ENCODE measurements around the gene ELK3. TPM values are rescaled to one million over a fixed set of nuclear protein-coding genes. Genes with fewer than 3 reads are reported as not detected.

The ELK3 gene
- total RNA-seq, 1 experiment from 2014 or later = 9.4 TPM

DNA sequence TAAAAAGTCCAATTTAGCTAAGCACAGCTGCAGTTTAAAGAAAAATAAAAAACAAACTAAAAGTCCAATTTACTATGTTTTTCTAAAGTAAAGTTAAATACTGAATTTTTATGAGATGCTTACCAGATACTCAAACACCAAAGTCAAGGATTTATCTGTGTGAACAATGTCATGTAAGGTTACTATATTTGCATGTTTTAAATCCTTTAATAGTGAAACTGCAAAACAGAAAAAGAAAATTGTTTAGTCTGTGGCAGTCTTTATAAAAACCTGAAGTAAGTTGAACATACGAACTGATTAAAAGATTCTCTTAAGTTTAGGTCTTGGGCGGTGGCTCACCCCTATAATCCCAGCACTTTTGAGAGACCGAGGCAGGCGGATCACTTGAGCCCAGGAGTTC is 103.3 kb downstream of the ELK3 start:
- TF ChIP-seq, protein P1, sequence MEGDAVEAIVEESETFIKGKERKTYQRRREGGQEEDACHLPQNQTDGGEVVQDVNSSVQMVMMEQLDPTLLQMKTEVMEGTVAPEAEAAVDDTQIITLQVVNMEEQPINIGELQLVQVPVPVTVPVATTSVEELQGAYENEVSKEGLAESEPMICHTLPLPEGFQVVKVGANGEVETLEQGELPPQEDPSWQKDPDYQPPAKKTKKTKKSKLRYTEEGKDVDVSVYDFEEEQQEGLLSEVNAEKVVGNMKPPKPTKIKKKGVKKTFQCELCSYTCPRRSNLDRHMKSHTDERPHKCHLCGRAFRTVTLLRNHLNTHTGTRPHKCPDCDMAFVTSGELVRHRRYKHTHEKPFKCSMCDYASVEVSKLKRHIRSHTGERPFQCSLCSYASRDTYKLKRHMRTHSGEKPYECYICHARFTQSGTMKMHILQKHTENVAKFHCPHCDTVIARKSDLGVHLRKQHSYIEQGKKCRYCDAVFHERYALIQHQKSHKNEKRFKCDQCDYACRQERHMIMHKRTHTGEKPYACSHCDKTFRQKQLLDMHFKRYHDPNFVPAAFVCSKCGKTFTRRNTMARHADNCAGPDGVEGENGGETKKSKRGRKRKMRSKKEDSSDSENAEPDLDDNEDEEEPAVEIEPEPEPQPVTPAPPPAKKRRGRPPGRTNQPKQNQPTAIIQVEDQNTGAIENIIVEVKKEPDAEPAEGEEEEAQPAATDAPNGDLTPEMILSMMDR (conservative IDR thresholded peaks at IDR 0.05) = no peak
- Histone ChIP-seq H2AFZ (ENCODE audit: low read length) (no peak overlapping the region), H3K18ac (ENCODE audit: insufficient read length, low read depth, low read length) (no peak overlapping the region), H2BK15ac (ENCODE audit: low read depth, low read length) (no peak overlapping the region), H3K79me1 (ENCODE audit: insufficient read depth, low read depth, low read length, poor library complexity, severe bottlenecking) (no peaks in the 10 kb centered on the region), H3K9me3 (ENCODE audit: control insufficient read depth, low read depth, low read length) (no peaks in the 10 kb centered on the region), H3K56ac (ENCODE audit: insufficient read length, low read depth, low read length) (no peak overlapping the region), H4K8ac (replicated peaks; ENCODE audit: insufficient read length, low read depth, low read length) (no peak overlapping the region), H2BK20ac (ENCODE audit: low read depth, low read length, poor library complexity, severe bottlenecking) (no peak overlapping the region), H4K5ac (ENCODE audit: insufficient read length, low read depth, low read length) (no peak overlapping the region), H3K79me2 (ENCODE audit: insufficient read depth, low read length) (no peaks in the 10 kb centered on the region), H3K27me3 (ENCODE audit: insufficient read depth, low read length) (no peaks in the 10 kb centered on the region), H3K4me1 (ENCODE audit: insufficient read depth, low read length) (no peaks in the 10 kb centered on the region), H3K23ac (ENCODE audit: insufficient read length, low read depth, low read length) (no peak overlapping the region), H3K14ac (ENCODE audit: insufficient read depth, low read length) (no peak overlapping the region), H2BK12ac (ENCODE audit: insufficient read length, low read depth, low read length) (no peak overlapping the region), H2AK5ac (ENCODE audit: insufficient read length, low read length) (no peak overlapping the region), H3K4me2 (ENCODE audit: insufficient read depth, insufficient read length, low read length) (no peak overlapping the region), H2BK120ac (ENCODE audit: low read depth, low read length, poor library complexity, severe bottlenecking) (no peak overlapping the region), H3T11ph (ENCODE audit: low read length) (no peak overlapping the region), H3K23me2 (ENCODE audit: insufficient read length, low read depth, low read length, poor library complexity, severe bottlenecking) (no peaks in the 10 kb centered on the region), H3K4ac (ENCODE audit: low read depth, low read length) (no peak overlapping the region), H2BK5ac (ENCODE audit: insufficient read length, low read length) (no peak overlapping the region), H4K20me1 (ENCODE audit: control insufficient read depth, insufficient read depth, insufficient read length) (no peaks in the 10 kb centered on the region), H3K9ac (ENCODE audit: extremely low read depth, insufficient read length, low read length) (no peak overlapping the region), H3K27ac (ENCODE audit: insufficient read length, low read depth, low read length) (no peak overlapping the region), H4K91ac (ENCODE audit: insufficient read length, low read depth, low read length) (no peak overlapping the region)
- Mint-ChIP-seq H3K9me3 (no peaks in the 10 kb centered on the region), H3K27ac (no peak overlapping the region), H3K27me3 (ENCODE audit: low read depth) (no peaks in the 10 kb centered on the region), H3K4me1 (peaks cover 3 to 7% of the 10 kb centered on the region in 2 experiments), H3K4me3 (no peak overlapping the region), H3K36me3 (ENCODE audit: insufficient read depth in 1 of 3, low read depth in 3 of 3) (peaks cover 5 to 34% (median 14%) of the 10 kb centered on the region in 3 experiments; a peak in 6 of 7 replicates)
- no CpG with 5 or more reads among the region's 4 CpGs for WGBS (ENCODE audit: extremely low coverage, insufficient read length, low lambda C conversion rate)
- no peak for DNase-seq

Measured in H9 (cell line).